Type B pancreatic cell (in vitro differentiated cells): ENCODE results near the gene TMEM107. TPM values are rescaled to one million over a fixed set of nuclear protein-coding genes. Genes with fewer than 3 reads are reported as not detected.

Source experiments
- DNase-seq: peaks from one replicate; pipeline ENCODE4 v3.0.0; 2021; ENCODE audit warnings: mixed read lengths; ENCODE audit not compliant: unreplicated experiment; ENCODE audit errors: extremely low spot score
- H3K27ac Mint-ChIP-seq: 2 replicates; pipeline ENCODE4 v1.8.0; 2021; ENCODE audit warnings: mild to moderate bottlenecking, mixed read lengths
- H3K27me3 Mint-ChIP-seq: 2 replicates; pipeline ENCODE4 v1.8.0; 2021; ENCODE audit warnings: mixed read lengths
- H3K36me3 Mint-ChIP-seq: 2 replicates; pipeline ENCODE4 v1.8.0; 2021; ENCODE audit warnings: mixed read lengths
- H3K4me1 Mint-ChIP-seq: one replicate; pipeline ENCODE4 v1.8.0; 2021; ENCODE audit warnings: mixed read lengths; ENCODE audit not compliant: unreplicated experiment
- H3K4me3 Mint-ChIP-seq: 2 replicates; pipeline ENCODE4 v1.8.0; 2021; ENCODE audit warnings: mild to moderate bottlenecking, mixed read lengths
- H3K9me3 Mint-ChIP-seq: 2 replicates; pipeline ENCODE4 v1.8.0; 2021; ENCODE audit warnings: mixed read lengths
- CTCF ChIP-seq: fragments of 200-600 bp; sonication (generic); conservative IDR thresholded peaks from 2 replicates; pipeline ENCODE4 v1.5.0; 2021; ENCODE audit warnings: antibody characterized with exemption, mild to moderate bottlenecking
- long read RNA-seq: library from polyadenylated mRNA; unstranded; transcript quantifications from one replicate; pipeline ENCODE4 v2.0.0, GENCODE V29; 2020
- total RNA-seq: library from RNA; stranded (reverse); gene quantifications from 2 replicates; pipeline ENCODE4 v1.2.1, GENCODE V29; 2021; ENCODE audit warnings: low replicate concordance

Gene TMEM107
- total RNA-seq: 19.1 and 22.1 TPM in 2 replicates
- long read RNA-seq, transcript TMEM107-204 (5 exons, 747 nt): major isoform, 7 of 15 reads
- long read RNA-seq, partial matches to known transcripts: 0 of 15 reads
- long read RNA-seq, other reads (novel, unspliced or antisense): 3 of 15 reads

DNA sequence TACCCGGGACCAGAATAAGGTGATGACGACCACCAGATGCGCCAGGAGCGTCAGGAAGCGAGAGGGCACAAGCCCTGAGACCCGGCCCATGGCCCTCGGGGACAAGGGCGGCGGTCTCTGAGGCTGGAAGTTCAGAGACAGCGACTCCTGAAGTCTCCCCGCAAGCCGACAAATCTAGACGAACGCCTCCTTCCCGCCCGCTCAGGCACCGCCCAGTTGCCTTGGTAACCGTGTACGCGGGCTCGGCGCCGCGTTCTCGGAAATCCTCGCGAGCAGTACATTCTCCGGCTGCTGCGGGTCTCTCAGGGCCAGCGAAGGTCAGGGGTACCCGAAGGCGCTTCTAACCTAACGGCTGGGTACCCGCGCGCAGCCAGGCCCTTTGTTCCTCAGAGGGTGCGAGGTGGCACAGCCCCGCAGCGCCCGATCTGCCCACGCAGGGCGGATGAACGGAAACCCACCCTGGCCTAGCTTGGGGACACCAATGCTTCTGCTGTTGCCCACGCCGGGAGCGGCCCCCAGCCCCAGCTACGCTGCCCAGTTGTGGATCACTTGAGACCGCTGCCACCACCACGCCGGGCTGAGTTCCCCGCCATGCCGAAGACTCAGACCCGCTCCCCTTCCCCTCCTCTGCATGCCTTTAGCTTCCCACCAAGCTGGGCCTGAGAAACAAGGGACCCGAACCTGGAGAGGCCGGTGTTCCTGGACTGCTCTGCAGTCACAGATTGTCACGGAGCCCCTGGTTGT, at the start of gene TMEM107:
Gene TMEM107, minus strand, starts transcription at position 184 of the 744 bp plus-strand sequence. Its CDS starts 94 bp downstream, at position 90.
- H3K4me1 Mint-ChIP-seq: peaks cover 25% of the 10 kb centered on the region
- peaks cover 4% of the 10 kb centered on the region for H3K27me3 Mint-ChIP-seq
- H3K36me3 Mint-ChIP-seq: no peaks in the 10 kb centered on the region
- H3K27ac Mint-ChIP-seq: peak within 1 kb of the TSS; percentile 95
- DNase-seq: peak; percentile 90
- peak within 1 kb of the TSS; percentile 94 for H3K4me3 Mint-ChIP-seq
- no peak for TF ChIP-seq CTCF
- H3K9me3 Mint-ChIP-seq: no peaks in the 10 kb centered on the region

GRCh38 chr17:8224891-8225812, 49.0 kb upstream of the TMEM107 start:
- DNase-seq: no peak
- H3K36me3 Mint-ChIP-seq: peaks cover 22% of the 10 kb centered on the region
- peak overlapping the region; percentile 100 for H3K27ac Mint-ChIP-seq
- H3K4me3 Mint-ChIP-seq: peak overlapping the region; percentile 66
- TF ChIP-seq CTCF: no peak
- peaks cover 38% of the 10 kb centered on the region for H3K27me3 Mint-ChIP-seq
- peaks cover 36% of the 10 kb centered on the region for H3K4me1 Mint-ChIP-seq
- H3K9me3 Mint-ChIP-seq: no peaks in the 10 kb centered on the region

DNA sequence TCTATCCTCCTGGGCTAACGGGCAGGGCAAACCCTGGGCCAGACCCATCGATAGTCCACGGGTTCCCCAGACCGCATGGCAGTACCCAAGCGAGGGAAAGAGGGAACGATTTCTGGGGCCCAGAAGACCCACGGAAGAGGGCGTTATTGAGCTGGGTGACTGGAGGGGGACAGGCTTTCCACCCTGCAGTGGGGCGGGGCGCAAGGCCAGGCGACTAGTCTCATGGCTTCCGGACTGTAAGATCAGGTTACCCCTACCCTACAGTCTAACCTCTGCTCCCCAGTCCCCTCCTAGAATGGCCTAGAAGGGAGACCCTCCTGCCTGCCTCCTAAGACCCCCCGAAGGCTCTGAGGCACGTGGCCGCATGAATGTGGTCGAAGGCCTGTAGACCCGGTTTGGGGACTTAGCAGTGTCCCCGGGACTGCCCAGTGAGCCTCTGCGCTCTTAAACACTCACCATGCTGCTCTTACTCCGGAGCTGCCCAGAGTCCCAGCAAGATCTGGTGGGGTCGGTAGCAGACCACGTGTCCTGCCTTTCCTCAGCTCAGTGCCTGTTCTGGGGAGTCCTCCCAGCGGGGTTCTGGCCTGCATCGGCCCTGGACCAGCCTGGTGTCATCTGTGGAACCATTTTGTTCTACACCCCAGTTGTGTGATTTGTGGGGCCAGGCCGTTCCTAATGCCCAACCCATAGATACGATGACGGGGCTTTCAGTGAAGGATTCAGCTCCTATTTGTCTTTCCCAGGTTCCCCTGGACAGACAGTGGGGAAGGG, 47.4 kb upstream of the TMEM107 start:
- DNase-seq: no peak
- H3K4me1 Mint-ChIP-seq: peaks cover 36% of the 10 kb centered on the region
- H3K27me3 Mint-ChIP-seq: peaks cover 38% of the 10 kb centered on the region
- peak overlapping the region; percentile 98 for H3K4me3 Mint-ChIP-seq
- H3K9me3 Mint-ChIP-seq: no peaks in the 10 kb centered on the region
- H3K27ac Mint-ChIP-seq: peak overlapping the region; percentile 100
- no peak for TF ChIP-seq CTCF
- peaks cover 17% of the 10 kb centered on the region for H3K36me3 Mint-ChIP-seq

GRCh38 chr17:8222630-8223355, 46.6 kb upstream of the TMEM107 start:
- Mint-ChIP-seq H3K9me3 (no peaks in the 10 kb centered on the region), H3K36me3 (peaks cover 17% of the 10 kb centered on the region), H3K27ac (peak overlapping the region; percentile 100), H3K4me3 (peak overlapping the region; percentile 98), H3K27me3 (peaks cover 38% of the 10 kb centered on the region), H3K4me1 (peaks cover 42% of the 10 kb centered on the region)
- peak; percentile 95 for DNase-seq
- no peak for TF ChIP-seq CTCF

DNA sequence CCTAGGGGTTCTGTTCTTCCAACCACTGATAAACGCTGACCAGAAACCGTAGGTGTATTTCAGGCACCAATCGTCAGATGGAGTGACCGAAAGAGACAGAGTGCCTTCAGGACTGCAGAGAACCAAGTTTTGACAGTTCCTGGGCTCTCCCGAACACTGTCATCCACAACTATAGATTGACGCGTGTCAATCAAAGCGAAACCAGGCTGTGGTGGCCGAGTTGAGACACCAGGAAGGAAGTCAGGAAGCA, 46.1 kb upstream of the TMEM107 start:
- peak overlapping the region; percentile 100 for H3K27ac Mint-ChIP-seq
- peak overlapping the region; percentile 98 for H3K4me3 Mint-ChIP-seq
- peaks cover 38% of the 10 kb centered on the region for H3K27me3 Mint-ChIP-seq
- H3K4me1 Mint-ChIP-seq: peaks cover 37% of the 10 kb centered on the region
- peaks cover 17% of the 10 kb centered on the region for H3K36me3 Mint-ChIP-seq
- TF ChIP-seq CTCF: no peak
- no peak for DNase-seq
- H3K9me3 Mint-ChIP-seq: no peaks in the 10 kb centered on the region
